SK-N-SH (cell line): ENCODE results near the gene CELA3B.
"Not testable (repeated sequence)": the region's sequence is repeated elsewhere in the genome, so short reads cannot be mapped to it uniquely, and the experiment has no call there.

Experiments used
- EP300 ChIP-seq, 2 experiments: IDR thresholded peaks; 2 replicates each; pipeline versions ENCODE4 v1.4.0 to v1.6.1; 2012; ENCODE audit warnings: borderline replicate concordance in 1 of 2, low read depth in 1 of 2, low read length in 1 of 2
- RAD21 ChIP-seq: IDR thresholded peaks from 2 replicates; pipeline ENCODE4 v1.6.1; 2012; ENCODE audit warnings: mild to moderate bottlenecking, low read length
- TF ChIP-seq, protein P1 (sequence below): fragments of 200-600 bp; sonication (generic); IDR thresholded peaks from 2 replicates; pipeline ENCODE4 v1.6.1; 2017; ENCODE audit warnings: antibody characterized with exemption, mild to moderate bottlenecking, moderate library complexity
- TF ChIP-seq, protein P2 (sequence below): IDR thresholded peaks from 2 replicates; pipeline ENCODE4 v1.4.0; 2012; ENCODE audit warnings: low read depth, borderline replicate concordance

DNA sequence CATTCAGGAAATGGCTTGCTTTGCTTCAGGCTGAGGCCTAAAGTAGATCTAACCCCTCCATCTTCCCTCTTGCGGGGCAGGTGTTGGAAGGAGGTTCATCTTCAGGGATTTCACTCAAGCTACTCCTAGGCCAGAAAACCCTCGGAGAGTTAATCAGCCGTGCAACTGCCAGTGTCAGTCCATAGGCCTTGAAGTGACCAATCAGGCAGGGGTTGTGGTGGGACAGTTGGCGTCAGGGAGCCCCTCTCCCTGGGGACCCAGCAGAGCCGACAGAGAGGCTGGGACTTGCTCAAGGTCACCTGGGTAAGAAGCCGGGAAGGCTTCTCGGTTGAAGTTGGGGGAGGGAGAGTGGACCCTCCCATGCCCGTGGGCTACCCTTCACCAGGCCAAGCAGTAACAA lies 2.9 kb upstream of the CELA3B start:
- TF ChIP-seq EP300 (IDR thresholded peaks at IDR 0.05; ENCODE audit: borderline replicate concordance in 1 of 2, low read depth in 1 of 2, low read length in 1 of 2); RAD21: not testable (repeated sequence)
- TF ChIP-seq, protein P1, sequence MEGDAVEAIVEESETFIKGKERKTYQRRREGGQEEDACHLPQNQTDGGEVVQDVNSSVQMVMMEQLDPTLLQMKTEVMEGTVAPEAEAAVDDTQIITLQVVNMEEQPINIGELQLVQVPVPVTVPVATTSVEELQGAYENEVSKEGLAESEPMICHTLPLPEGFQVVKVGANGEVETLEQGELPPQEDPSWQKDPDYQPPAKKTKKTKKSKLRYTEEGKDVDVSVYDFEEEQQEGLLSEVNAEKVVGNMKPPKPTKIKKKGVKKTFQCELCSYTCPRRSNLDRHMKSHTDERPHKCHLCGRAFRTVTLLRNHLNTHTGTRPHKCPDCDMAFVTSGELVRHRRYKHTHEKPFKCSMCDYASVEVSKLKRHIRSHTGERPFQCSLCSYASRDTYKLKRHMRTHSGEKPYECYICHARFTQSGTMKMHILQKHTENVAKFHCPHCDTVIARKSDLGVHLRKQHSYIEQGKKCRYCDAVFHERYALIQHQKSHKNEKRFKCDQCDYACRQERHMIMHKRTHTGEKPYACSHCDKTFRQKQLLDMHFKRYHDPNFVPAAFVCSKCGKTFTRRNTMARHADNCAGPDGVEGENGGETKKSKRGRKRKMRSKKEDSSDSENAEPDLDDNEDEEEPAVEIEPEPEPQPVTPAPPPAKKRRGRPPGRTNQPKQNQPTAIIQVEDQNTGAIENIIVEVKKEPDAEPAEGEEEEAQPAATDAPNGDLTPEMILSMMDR: not testable (repeated sequence)
- TF ChIP-seq, protein P2, sequence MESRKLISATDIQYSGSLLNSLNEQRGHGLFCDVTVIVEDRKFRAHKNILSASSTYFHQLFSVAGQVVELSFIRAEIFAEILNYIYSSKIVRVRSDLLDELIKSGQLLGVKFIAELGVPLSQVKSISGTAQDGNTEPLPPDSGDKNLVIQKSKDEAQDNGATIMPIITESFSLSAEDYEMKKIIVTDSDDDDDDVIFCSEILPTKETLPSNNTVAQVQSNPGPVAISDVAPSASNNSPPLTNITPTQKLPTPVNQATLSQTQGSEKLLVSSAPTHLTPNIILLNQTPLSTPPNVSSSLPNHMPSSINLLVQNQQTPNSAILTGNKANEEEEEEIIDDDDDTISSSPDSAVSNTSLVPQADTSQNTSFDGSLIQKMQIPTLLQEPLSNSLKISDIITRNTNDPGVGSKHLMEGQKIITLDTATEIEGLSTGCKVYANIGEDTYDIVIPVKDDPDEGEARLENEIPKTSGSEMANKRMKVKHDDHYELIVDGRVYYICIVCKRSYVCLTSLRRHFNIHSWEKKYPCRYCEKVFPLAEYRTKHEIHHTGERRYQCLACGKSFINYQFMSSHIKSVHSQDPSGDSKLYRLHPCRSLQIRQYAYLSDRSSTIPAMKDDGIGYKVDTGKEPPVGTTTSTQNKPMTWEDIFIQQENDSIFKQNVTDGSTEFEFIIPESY: not testable (repeated sequence)
